GM18508 (cell line): ENCODE data around the gene PLA1A.
"Not testable (repeated sequence)": the region's sequence is repeated elsewhere in the genome, so short reads cannot be mapped to it uniquely, and the experiment has no call there.

Experiments used
- ATAC-seq: cut with Tn5 transposase; IDR thresholded peaks from one replicate; pipeline ENCODE4 v1.9.1; 2021; ENCODE audit warnings: moderate number of reproducible peaks; ENCODE audit not compliant: insufficient read depth, unreplicated experiment

The PLA1A gene, protein sequence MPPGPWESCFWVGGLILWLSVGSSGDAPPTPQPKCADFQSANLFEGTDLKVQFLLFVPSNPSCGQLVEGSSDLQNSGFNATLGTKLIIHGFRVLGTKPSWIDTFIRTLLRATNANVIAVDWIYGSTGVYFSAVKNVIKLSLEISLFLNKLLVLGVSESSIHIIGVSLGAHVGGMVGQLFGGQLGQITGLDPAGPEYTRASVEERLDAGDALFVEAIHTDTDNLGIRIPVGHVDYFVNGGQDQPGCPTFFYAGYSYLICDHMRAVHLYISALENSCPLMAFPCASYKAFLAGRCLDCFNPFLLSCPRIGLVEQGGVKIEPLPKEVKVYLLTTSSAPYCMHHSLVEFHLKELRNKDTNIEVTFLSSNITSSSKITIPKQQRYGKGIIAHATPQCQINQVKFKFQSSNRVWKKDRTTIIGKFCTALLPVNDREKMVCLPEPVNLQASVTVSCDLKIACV

DNA sequence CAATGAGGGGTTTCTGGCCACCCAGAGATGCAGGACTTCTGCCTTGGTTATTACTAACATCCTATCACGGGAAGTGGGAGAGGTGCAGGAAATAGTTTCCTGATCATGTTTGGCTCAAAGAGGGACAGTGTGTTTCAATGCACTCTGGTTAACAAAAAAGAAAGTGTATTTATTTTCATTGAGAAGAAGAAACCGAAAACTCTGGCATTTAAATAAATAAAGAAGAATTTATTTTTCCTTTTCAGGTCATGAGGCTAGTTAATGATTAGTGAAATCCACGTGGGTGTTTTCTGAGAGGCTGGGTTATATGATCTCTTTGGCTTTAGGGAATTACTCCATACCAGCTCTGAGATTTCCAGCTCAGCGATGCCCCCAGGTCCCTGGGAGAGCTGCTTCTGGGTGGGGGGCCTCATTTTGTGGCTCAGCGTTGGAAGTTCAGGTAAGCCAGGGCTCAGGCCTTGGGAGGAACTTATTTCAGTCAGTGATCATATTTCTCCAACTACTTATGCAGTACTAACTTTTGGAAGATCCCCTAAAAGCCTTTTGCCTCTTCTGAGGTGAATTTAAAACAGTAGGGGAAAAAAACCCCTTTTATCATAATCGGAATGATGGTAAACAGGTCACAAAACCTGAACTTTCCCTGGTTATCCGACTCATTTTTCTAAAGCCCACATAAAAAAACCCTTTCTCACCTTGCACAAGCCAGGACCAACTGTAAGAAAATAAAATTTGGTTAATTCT lies at the start of gene PLA1A:
Gene PLA1A, plus strand, starts transcription at position 338 of the 741 bp plus-strand sequence. Its CDS starts 29 bp downstream, at position 367.
- no peak for ATAC-seq

DNA sequence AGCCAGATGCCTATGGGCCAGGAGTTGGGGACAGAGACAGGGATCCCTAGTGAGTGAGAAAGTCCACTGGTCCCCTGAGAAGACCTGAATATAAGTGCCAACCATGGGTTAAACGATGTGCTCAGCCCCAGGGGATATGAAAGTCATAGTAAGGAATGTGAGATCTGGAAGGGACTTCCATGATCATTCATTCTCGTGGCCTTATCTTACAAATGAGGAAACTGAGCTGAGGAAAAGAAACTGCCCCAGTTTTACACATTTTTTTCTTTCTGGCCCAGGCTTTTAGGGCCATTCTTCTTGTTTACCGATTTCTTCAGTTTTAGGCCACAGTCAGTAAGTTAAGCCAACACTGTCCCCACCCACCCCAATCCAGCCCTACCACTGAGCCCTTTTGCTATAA lies 49.3 kb upstream of the PLA1A start:
- no peak for ATAC-seq

DNA sequence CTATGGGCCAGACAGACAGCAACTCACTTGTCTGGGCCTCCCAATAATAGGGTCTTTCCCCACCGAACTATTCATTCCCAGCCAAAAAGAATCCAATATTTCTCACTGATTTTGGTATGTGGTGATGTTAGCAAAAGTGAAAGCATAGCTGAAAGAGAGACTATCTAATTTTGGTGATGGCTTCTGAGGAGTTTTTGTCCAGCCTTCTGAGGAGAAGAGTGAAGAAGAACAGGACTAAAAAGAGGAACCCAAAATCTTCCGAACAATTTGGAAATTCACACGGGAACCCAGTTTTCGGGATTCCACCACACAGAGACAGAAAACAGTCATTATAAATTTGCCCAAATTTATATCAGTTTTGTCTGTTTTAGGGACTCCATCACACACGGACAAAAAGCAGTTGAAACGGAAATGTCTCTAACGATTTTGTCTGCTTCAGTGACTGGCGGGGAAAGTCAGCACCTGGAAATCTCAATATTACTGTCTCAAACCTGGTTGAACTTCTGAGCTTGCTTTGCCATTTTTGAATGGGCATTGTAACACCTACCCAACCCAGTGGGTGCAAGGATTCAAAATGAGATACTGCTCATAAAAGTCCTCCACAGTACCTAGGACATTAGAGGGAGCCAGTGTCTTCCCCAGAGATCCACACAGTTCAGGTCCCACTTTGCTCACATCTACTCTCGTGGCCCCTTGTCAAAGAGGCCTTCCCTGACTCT lies 47.3 kb upstream of the PLA1A start:
- peak; percentile 32 for ATAC-seq

DNA sequence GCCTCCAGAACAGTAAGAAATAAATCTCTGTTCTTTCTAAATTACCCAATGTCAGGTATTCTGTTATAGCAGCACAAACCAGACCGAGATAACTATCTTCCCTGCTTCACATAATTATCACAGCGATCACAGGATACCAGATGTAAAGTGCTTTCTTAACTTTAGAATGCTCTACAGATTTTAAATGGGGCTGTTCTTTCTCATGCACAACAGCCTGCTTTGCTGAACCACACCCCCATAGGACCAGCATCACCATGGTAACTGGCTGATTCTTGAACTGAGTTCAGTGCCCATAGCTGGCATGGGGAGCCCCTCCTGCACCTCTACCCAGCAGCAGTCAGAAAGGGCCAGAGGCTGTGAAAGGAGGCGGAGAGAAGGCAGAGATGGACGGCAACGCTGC lies 46.1 kb upstream of the PLA1A start:
- ATAC-seq, result no peak

GRCh38 chr3:119552928-119553327 lies 44.8 kb upstream of the PLA1A start:
- not testable (repeated sequence) for ATAC-seq

- no peak for ATAC-seq
These were observed 43.8 kb upstream of the PLA1A start for GRCh38 chr3:119553823-119554415.

- no peak for ATAC-seq
These were observed 42.4 kb upstream of the PLA1A start for GRCh38 chr3:119555309-119555735.

- ATAC-seq, result no peak
These were observed 41.8 kb upstream of the PLA1A start for GRCh38 chr3:119555929-119556328.

DNA sequence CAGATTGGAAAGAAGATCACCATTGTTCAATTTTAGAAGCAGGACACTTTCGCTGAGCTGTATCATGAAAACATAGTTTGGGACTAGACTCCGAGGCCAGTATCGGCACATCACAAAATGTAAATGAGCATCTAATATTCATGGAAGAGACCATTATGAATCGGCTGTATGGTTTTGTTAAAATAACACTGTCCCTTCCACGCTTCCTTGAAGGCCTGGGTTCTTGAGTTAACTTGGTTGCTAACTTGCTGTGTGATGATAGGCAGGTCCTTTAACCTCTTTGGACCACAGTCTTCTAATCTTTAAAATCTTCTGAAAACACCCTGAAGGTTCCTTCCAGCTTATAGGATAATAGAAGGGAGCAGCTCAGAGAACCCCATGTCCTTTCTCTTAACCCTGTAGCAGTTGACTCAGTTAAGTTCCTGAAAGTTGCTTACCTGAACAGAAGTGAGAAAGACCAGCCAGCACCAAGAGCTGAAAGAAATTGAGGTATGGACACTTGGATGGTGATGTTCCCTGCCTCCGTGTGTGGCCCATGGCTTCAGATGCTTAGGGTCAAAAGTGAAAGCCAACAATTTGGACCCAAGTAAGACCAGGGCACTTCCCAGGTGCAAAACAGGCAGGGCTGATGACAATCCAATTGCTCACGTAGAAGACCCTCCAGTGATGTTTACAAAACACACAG lies 40.4 kb upstream of the PLA1A start:
- ATAC-seq, result no peak

DNA sequence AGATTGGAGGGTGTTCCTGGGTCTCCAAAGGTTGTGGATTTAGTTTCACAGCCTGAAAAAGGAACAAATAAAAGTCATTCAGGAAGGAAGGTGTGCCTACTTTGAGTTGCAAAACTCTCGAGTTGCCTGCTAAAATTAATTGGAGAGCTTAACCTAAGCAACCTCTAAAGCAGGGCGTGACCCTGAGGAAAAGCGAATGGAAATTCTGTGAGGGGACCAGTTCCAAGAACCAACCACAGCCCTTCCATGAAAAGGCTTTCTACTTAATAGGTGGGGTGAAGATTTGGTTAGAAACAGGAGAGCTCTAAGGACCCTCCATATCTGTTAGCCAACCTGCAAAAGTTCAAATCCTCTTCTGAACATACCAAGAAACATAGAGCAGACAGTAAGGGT lies 39.8 kb upstream of the PLA1A start:
- ATAC-seq, result no peak

DNA sequence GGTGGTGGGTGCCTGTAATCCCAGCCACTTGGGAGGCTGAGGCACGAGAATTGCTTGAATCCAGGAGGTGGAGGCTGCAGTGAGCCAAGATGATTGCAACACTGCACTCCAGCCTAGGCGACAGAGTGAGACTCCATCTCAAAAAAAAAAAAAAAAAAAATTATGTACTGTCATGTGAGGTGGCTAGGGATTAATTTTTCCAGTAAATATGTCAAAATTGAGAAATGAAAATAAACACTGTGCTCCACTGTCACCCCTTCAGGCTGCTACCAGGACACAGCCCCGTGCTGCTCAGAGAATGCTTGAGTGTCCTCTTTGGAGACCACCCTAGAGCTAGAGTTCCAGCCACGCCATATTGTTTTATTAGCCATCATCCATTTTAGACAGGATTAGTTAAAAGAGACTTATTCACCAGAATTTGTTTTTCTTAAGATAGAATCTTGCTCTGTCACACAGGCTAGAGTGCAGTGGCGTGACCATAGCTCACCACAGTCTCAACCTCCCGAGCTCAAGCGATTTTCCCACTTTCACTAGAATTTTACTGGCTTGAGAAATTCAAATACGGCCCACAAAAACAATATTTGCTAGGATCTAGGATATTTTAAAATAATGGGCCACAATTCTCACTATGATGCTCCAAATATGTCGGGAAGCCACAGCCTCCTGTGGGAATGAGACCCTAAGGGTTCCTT lies 38.9 kb upstream of the PLA1A start:
- ATAC-seq, result no peak

- ATAC-seq, result peak; percentile 28
These were observed 38.2 kb upstream of the PLA1A start, which contains the start of gene CD80 for GRCh38 chr3:119559441-119559963. Gene CD80 (minus strand): TSS chr3:119559614. CDS start chr3:119557728, 1,886 bp downstream.

GRCh38 chr3:119560160-119560559 lies 37.5 kb upstream of the PLA1A start:
- ATAC-seq, result no peak

- peak; percentile 71 for ATAC-seq
These were observed 35.3 kb upstream of the PLA1A start for GRCh38 chr3:119562307-119562961.

DNA sequence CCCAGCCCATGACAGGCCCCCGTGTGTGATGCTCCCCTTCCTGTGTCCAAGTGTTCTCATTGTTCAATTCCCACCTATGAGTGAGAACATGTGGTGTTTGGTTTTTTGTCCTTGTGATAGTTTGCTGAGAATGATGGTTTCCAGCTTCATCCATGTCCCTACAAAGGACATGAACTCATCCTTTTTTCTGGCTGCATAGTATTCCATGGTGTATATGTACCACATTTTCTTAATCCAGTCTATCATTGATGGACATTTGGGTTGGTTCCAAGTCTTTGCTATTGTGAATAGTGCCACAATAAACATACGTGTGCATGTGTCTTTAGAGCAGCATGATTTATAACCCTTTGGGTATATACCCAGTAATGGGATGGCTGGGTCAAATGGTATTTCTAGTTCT lies 34.4 kb upstream of the PLA1A start:
- ATAC-seq, result not testable (repeated sequence)

- no peak for ATAC-seq
These were observed 28.5 kb upstream of the PLA1A start for GRCh38 chr3:119569156-119569555.

DNA sequence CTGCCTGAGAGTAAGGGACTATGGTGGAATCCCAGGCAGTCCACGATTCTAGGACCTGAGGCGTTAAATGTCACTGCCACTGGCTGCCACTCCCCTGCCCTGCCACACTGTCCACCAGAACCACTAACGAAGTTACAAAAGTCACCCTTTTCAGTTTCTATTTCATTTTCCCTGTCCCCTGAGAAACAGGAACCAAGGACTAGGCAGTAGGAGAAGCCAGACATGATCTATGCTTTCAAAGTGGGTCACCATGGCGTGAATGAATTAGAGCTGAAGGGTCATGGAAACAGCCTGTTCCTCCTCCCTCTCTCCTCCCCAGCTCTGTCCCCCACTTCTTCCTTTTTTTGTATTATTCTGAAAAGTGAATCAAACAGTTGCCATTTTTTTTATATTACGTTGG lies 27.5 kb upstream of the PLA1A start:
- no peak for ATAC-seq

- no peak for ATAC-seq
These were observed 26.5 kb upstream of the PLA1A start for GRCh38 chr3:119571230-119571629.
